OCI-M1 (cell line): ENCODE measurements around the gene SHISAL2A.
"Not testable (repeated sequence)": the region's sequence is repeated elsewhere in the genome, so short reads cannot be mapped to it uniquely, and the experiment has no call there.

Experiments
- DNase-seq: peaks from one replicate; lab custom pipeline; 2025; lab: John Stamatoyannopoulos, UW

Gene SHISAL2A

GRCh38 chr1:52684545-52684944, 51.6 kb downstream of the SHISAL2A start:
- no peak for DNase-seq

DNA sequence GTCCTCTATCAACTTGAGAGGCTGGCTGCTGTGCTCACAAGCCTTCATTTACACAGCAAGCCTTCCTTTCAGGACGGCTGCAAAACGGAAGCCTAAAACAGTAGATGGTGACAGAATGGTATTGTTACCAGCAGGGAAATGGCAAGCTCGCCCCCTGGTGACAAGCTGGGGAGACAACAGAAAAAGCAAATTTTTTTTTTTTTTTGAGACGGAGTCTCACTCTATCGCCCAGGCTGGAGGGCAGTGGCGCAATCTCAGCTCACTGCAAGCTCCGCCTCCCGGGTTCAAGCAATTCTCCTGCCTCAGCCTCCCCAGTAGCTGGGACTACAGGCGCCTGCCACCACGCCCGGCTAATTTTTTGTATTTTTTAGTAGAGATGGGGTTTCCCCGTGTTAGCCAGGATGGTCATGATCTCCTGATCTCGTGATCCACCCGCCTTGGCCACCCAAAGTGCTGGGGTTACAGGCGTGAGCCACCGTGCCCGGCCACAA, 53.3 kb downstream of the SHISAL2A start:
- peak; percentile 63 for DNase-seq

GRCh38 chr1:52686830-52687229, 53.9 kb downstream of the SHISAL2A start:
- DNase-seq: no peak

GRCh38 chr1:52691821-52692220, 58.9 kb downstream of the SHISAL2A start:
- no peak for DNase-seq

DNA sequence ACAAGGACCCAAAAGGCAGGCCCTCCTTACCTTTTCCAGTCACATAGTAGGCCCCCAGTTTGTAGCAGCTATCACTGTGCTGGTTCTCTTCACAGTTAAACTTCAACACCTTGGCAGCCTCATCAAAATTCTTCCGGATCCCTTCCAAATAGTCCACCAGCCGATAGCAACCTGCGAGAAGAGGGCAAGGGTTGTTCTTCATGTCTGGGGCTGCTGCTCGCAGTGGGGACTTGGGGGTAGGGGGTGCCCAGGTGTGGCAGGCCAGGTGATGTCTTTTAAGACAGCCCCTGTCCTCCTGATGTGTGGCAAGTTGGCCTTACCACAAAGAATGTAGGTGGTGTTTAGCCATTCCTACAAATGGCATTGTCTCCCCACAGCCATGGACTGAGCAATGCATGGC, 59.7 kb downstream of the SHISAL2A start:
- no peak for DNase-seq

DNA sequence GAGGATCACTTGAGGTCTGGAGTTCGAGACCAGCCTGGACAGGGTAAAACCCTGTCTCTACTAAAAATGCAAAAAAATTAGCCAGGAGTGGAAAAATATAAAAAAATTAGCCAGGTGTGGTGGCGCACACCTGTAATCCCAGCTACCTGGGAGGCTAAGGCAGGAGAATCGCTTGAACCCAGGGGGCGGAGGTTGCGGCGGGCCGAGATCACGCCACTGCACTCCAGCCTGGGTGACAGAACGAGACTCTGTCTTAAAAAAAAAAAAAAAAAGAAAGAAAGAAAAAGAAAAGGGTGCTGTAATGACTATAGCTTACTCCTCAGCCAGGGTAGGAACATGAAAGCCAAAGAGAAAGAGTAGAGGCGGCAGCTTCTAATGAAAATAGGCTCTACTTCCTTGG, 60.4 kb downstream of the SHISAL2A start:
- not testable (repeated sequence) for DNase-seq

- no peak for DNase-seq
Observed at GRCh38 chr1:52693843-52694242, 60.9 kb downstream of the SHISAL2A start.

DNA sequence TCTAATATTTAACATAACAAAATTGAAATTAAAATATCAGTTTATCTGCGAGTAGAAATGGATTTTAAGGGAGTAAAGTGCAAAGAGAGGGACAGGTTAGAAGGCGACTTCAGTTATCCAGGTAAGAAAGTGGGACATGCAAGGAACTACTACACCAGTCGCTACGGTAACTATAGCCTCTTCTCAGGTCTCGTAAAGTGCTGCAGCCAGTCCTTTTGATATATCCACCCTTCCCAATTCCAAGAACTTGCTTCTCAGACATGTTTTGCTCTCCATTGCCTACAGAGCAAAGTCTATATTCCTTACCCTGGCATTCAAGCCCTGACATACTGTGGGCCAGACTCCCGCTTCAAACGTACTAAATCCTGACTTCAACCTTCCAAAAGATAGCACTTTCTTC, 62.7 kb downstream of the SHISAL2A start:
- DNase-seq: no peak

GRCh38 chr1:52697795-52698674, 65.1 kb downstream of the SHISAL2A start, which contains the start of gene COA7:
TSS of gene COA7 (minus strand) at chr1:52698347. CDS start at chr1:52698326, 21 bp downstream.
- peak; percentile 92 for DNase-seq

- DNase-seq: peak; percentile 94
Observed at GRCh38 chr1:52702886-52703787, 70.2 kb downstream of the SHISAL2A start.

- DNase-seq: no peak
Observed at GRCh38 chr1:52706136-52706670, 73.2 kb downstream of the SHISAL2A start.
